Activated naive CD8-positive, alpha-beta T cell (primary cell): Measurements from ENCODE around the gene SLC27A4.

Source experiments
- H3K27ac Mint-ChIP-seq: one replicate; pipeline ENCODE4 v1.8.0; 2021; ENCODE audit warnings: mixed read lengths
- H3K27me3 Mint-ChIP-seq: one replicate; pipeline ENCODE4 v1.8.0; 2021; ENCODE audit warnings: mixed read lengths
- H3K36me3 Mint-ChIP-seq: one replicate; pipeline ENCODE4 v1.8.0; 2021; ENCODE audit warnings: mixed read lengths
- H3K4me1 Mint-ChIP-seq: one replicate; pipeline ENCODE4 v1.8.0; 2021; ENCODE audit warnings: low read depth, mixed read lengths
- H3K4me3 Mint-ChIP-seq: one replicate; pipeline ENCODE4 v1.8.0; 2021; ENCODE audit warnings: mild to moderate bottlenecking, mixed read lengths
- H3K9me3 Mint-ChIP-seq: one replicate; pipeline ENCODE4 v1.8.0; 2021; ENCODE audit warnings: low read depth, mixed read lengths

The SLC27A4 gene

GRCh38 chr9:128405077-128405779 is 64.9 kb downstream of the SLC27A4 start:
- Mint-ChIP-seq H3K36me3 (no peaks in the 10 kb centered on the region), H3K4me1 (no peaks in the 10 kb centered on the region), H3K27me3 (peaks cover 2% of the 10 kb centered on the region), H3K27ac (no peak overlapping the region), H3K9me3 (no peaks in the 10 kb centered on the region), H3K4me3 (no peak overlapping the region)

- no peaks in the 10 kb centered on the region for H3K36me3 Mint-ChIP-seq
- H3K27me3 Mint-ChIP-seq: peaks cover 3% of the 10 kb centered on the region
- no peak overlapping the region for H3K27ac Mint-ChIP-seq
- H3K9me3 Mint-ChIP-seq: no peaks in the 10 kb centered on the region
- no peak overlapping the region for H3K4me3 Mint-ChIP-seq
- H3K4me1 Mint-ChIP-seq: no peaks in the 10 kb centered on the region
Measured at GRCh38 chr9:128405780-128406171, 65.4 kb downstream of the SLC27A4 start.

- Mint-ChIP-seq H3K9me3 (no peaks in the 10 kb centered on the region), H3K27me3 (peaks cover 3% of the 10 kb centered on the region)
Measured at GRCh38 chr9:128406848-128407391, 66.6 kb downstream of the SLC27A4 start.

GRCh38 chr9:128408963-128409431 is 68.7 kb downstream of the SLC27A4 start:
- no peaks in the 10 kb centered on the region for H3K9me3 Mint-ChIP-seq
- H3K27ac Mint-ChIP-seq: no peak overlapping the region
- H3K36me3 Mint-ChIP-seq: no peaks in the 10 kb centered on the region
- H3K4me1 Mint-ChIP-seq: no peaks in the 10 kb centered on the region
- no peak overlapping the region for H3K4me3 Mint-ChIP-seq
- peaks cover 8% of the 10 kb centered on the region for H3K27me3 Mint-ChIP-seq

More at GRCh38 chr9:128406848-128407391, 66.6 kb downstream of the SLC27A4 start:
- no peak overlapping the region for H3K4me3 Mint-ChIP-seq
- H3K4me1 Mint-ChIP-seq: no peaks in the 10 kb centered on the region
- H3K27ac Mint-ChIP-seq: no peak overlapping the region
- no peaks in the 10 kb centered on the region for H3K36me3 Mint-ChIP-seq

GRCh38 chr9:128409450-128409849 is 69.1 kb downstream of the SLC27A4 start:
- H3K9me3 Mint-ChIP-seq: no peaks in the 10 kb centered on the region
- peaks cover 9% of the 10 kb centered on the region for H3K27me3 Mint-ChIP-seq
- H3K36me3 Mint-ChIP-seq: no peaks in the 10 kb centered on the region
- H3K27ac Mint-ChIP-seq: no peak overlapping the region
- H3K4me1 Mint-ChIP-seq: no peaks in the 10 kb centered on the region
- H3K4me3 Mint-ChIP-seq: no peak overlapping the region

- Mint-ChIP-seq H3K27me3 (peaks cover 13% of the 10 kb centered on the region), H3K4me1 (no peaks in the 10 kb centered on the region)
Measured at GRCh38 chr9:128409978-128410377, 69.7 kb downstream of the SLC27A4 start.

More at GRCh38 chr9:128409978-128410377, 69.7 kb downstream of the SLC27A4 start:
- Mint-ChIP-seq H3K9me3 (no peaks in the 10 kb centered on the region), H3K36me3 (no peaks in the 10 kb centered on the region), H3K27ac (no peak overlapping the region), H3K4me3 (no peak overlapping the region)
